Measurements from ENCODE around the gene RELN. TPM values are rescaled to one million over a fixed set of nuclear protein-coding genes. Genes with fewer than 3 reads are reported as not detected.
A peak's percentile ranks its signal among the peaks of the same experiment; 100 is the strongest.

RELN gene
- total and polyA plus RNA-seq, 8 donors = 3.6 to 20.1 (median 15.3) TPM

- no peak for ATAC-seq
Measured at GRCh38 chr7:103777440-103777839, 212.0 kb downstream of the RELN start.

GRCh38 chr7:103773726-103774125 lies 215.7 kb downstream of the RELN start:
- H3K36me3 ChIP-seq = no peaks in the 10 kb centered on the region
- ATAC-seq (no peak), DNase-seq (no peak)
- no peak for TF ChIP-seq CTCF (IDR thresholded peaks at IDR 0.05)
- H3K4me1 ChIP-seq = no peaks in the 10 kb centered on the region
- no peaks in the 10 kb centered on the region for H3K27me3 ChIP-seq
- H3K27ac ChIP-seq = no peak overlapping the region
- intact Hi-C loops (cut with DNase I) = no loop called here
- H3K4me3 ChIP-seq = no peak overlapping the region
- no peaks in the 10 kb centered on the region for H3K9me3 ChIP-seq

More at GRCh38 chr7:103777440-103777839, 212.0 kb downstream of the RELN start:
- intact Hi-C loops (cut with DNase I) = no loop called here
- Histone ChIP-seq H3K27me3 (no peaks in the 10 kb centered on the region), H3K9me3 (peaks cover 0 to 2% of the 10 kb centered on the region in 2 donors), H3K36me3 (no peaks in the 10 kb centered on the region), H3K4me3 (no peak overlapping the region), H3K4me1 (no peaks in the 10 kb centered on the region), H3K27ac (no peak overlapping the region)
- TF ChIP-seq CTCF (IDR thresholded peaks at IDR 0.05) = no peak
- DNase-seq = no peak

- Histone ChIP-seq H3K27ac (no peak overlapping the region), H3K36me3 (no peaks in the 10 kb centered on the region), H3K9me3 (no peaks in the 10 kb centered on the region), H3K4me1 (no peaks in the 10 kb centered on the region), H3K27me3 (no peaks in the 10 kb centered on the region), H3K4me3 (no peak overlapping the region)
- ATAC-seq = no peak
- no peak for TF ChIP-seq CTCF (IDR thresholded peaks at IDR 0.05)
- no peak for DNase-seq
- intact Hi-C loops (cut with DNase I) = no loop called here
Measured at GRCh38 chr7:103772171-103772773, 217.2 kb downstream of the RELN start.

- Histone ChIP-seq H3K36me3 (no peaks in the 10 kb centered on the region), H3K27ac (no peak overlapping the region), H3K4me1 (no peaks in the 10 kb centered on the region), H3K9me3 (no peaks in the 10 kb centered on the region), H3K4me3 (no peak overlapping the region), H3K27me3 (no peaks in the 10 kb centered on the region)
- DNase-seq (no peak), ATAC-seq (no peak)
- no peak for TF ChIP-seq CTCF (IDR thresholded peaks at IDR 0.05)
- intact Hi-C loops (cut with DNase I) = no loop called here
Measured at GRCh38 chr7:103771294-103771693, 218.2 kb downstream of the RELN start.

- TF ChIP-seq CTCF (IDR thresholded peaks at IDR 0.05) = no peak
- Histone ChIP-seq H3K27ac (no peak overlapping the region), H3K9me3 (no peaks in the 10 kb centered on the region), H3K4me3 (no peak overlapping the region), H3K36me3 (no peaks in the 10 kb centered on the region), H3K4me1 (no peaks in the 10 kb centered on the region), H3K27me3 (no peaks in the 10 kb centered on the region)
- DNase-seq (peak in 2 of 4 donors; percentile 8 to 27), ATAC-seq (no peak)
- intact Hi-C loops (cut with DNase I) = no loop called here
Measured at GRCh38 chr7:103766660-103767059, 222.8 kb downstream of the RELN start.

All from left lung (tissue), 10 donors.